K562 (cell line): ENCODE data around the gene ASB6. TPM values are rescaled to one million over a fixed set of nuclear protein-coding genes. Genes with fewer than 3 reads are reported as not detected.

ENCODE experiments used
- CHD1 ChIP-seq: fragments of 200-600 bp; sonication (generic); IDR thresholded peaks from one replicate; pipeline ENCODE4 v1.6.1; 2012; ENCODE audit warnings: mild to moderate bottlenecking, moderate library complexity, low read length, inconsistent platforms
- ESRRA ChIP-seq: fragments of 450-650 bp; IDR thresholded peaks from 2 replicates; pipeline ENCODE4 v1.6.1; 2014; ENCODE audit warnings: low read depth, mild to moderate bottlenecking, moderate library complexity, borderline replicate concordance
- GATA2 ChIP-seq: sonication (generic); formaldehyde crosslinking; IDR thresholded peaks from 2 replicates; pipeline ENCODE4 v1.4.0; 2020; ENCODE audit warnings: mild to moderate bottlenecking, missing genetic modification reagents
- ILK ChIP-seq: fragments of 450-650 bp; IDR thresholded peaks from 2 replicates; pipeline ENCODE4 v1.6.1; 2016; ENCODE audit warnings: missing genetic modification characterization, low read depth, mild to moderate bottlenecking, missing compliant biosample characterization, moderate library complexity, borderline replicate concordance
- KLF1 ChIP-seq: fragments of 450-650 bp; IDR thresholded peaks from 2 replicates; pipeline ENCODE4 v1.6.1; 2016; ENCODE audit warnings: missing genetic modification characterization, missing compliant biosample characterization
- MAZ ChIP-seq, 2 experiments: fragments of 450-650 bp in 1 of 2; sonication (generic) in 1 of 2; formaldehyde crosslinking; IDR thresholded peaks in 1 of 2; conservative IDR thresholded peaks in 1 of 2; 2 replicates each; pipeline versions ENCODE4 v1.4.0 to v1.5.0; 2020; ENCODE audit warnings: mild to moderate bottlenecking in 1 of 2, missing genetic modification reagents in 1 of 2
- MCM2 ChIP-seq: fragments of 450-650 bp; IDR thresholded peaks from 2 replicates; pipeline ENCODE4 v1.6.1; 2017; ENCODE audit warnings: low read depth, mild to moderate bottlenecking
- NELFE ChIP-seq: IDR thresholded peaks from 2 replicates; pipeline ENCODE4 v1.6.1; 2011; ENCODE audit warnings: mild to moderate bottlenecking; ENCODE audit not compliant: insufficient read depth, insufficient read length
- PPARD ChIP-seq: fragments of 250-450 bp; sonication (Bioruptor Pico); IDR thresholded peaks from 2 replicates; pipeline ENCODE4 v1.8.0; 2022; ENCODE audit warnings: inconsistent platforms, mild to moderate bottlenecking, moderate library complexity
- RAD21 ChIP-seq, 2 experiments: fragments of 250-450 bp in 1 of 2; fragments of 450-650 bp in 1 of 2; sonication (Bioruptor Pico) in 1 of 2; formaldehyde crosslinking in 1 of 2; IDR thresholded peaks in 1 of 2; conservative IDR thresholded peaks in 1 of 2; 2 replicates each; pipeline versions ENCODE4 v1.4.0 to v1.8.0; 2020 to 2022; ENCODE audit warnings: mild to moderate bottlenecking in 2 of 2, moderate library complexity in 1 of 2
- RBBP5 ChIP-seq: fragments of 200-600 bp; sonication (generic); IDR thresholded peaks from 2 replicates; pipeline ENCODE4 v1.6.1; 2012; ENCODE audit warnings: borderline replicate concordance, mild to moderate bottlenecking, low read length, control low read depth, inconsistent platforms; ENCODE audit not compliant: insufficient read depth, poor library complexity, severe bottlenecking
- RBM39 ChIP-seq: fragments of 200-400 bp; formaldehyde crosslinking; optimal IDR thresholded peaks from 2 replicates; pipeline ENCODE3; 2018; ENCODE audit warnings: low read depth, low read length
- SMARCC2 ChIP-seq: fragments of 450-650 bp; IDR thresholded peaks from 2 replicates; pipeline ENCODE4 v1.6.1; 2017; ENCODE audit warnings: antibody characterized with exemption, moderate library complexity, mild to moderate bottlenecking, low read depth
- ZNF217 ChIP-seq: sonication (generic); formaldehyde crosslinking; IDR thresholded peaks from 2 replicates; pipeline ENCODE4 v1.8.0; 2022; ENCODE audit warnings: mild to moderate bottlenecking, missing genetic modification reagents
- ZNF561 ChIP-seq: fragments of 450-650 bp; formaldehyde crosslinking; conservative IDR thresholded peaks from 2 replicates; pipeline ENCODE4 v1.4.0; 2020; ENCODE audit warnings: mild to moderate bottlenecking, moderate library complexity
- ZNF57 ChIP-seq: fragments of 450-650 bp; formaldehyde crosslinking; IDR thresholded peaks from 2 replicates; pipeline ENCODE4 v1.4.0; 2020; ENCODE audit warnings: mild to moderate bottlenecking, moderate library complexity
- ZNF766 ChIP-seq: fragments of 200-800 bp; sonication (Bioruptor generic); conservative IDR thresholded peaks from 2 replicates; pipeline ENCODE4 v1.6.1; 2016; ENCODE audit warnings: missing genetic modification characterization, missing compliant biosample characterization
- polyA plus RNA-seq, 8 experiments: library from polyadenylated mRNA; depleted of rRNA in 4 of 8; stranded (reverse) in 5 of 8; unstranded in 3 of 8; fragments of >200 nt; fragmentation: Nextera tagmentation in 2 of 8; fragmentation: Illumina TruSeq in 1 of 8; extraction: Ambion mirVana in 2 of 8; extraction: Trizol in 1 of 8; gene quantifications; 2 replicates each; pipeline versions ENCODE4 v1.2.1 to v1.2.3, GENCODE V29; 2011 to 2014; ENCODE audit warnings: inconsistent platforms in 1 of 8, missing spikeins in 1 of 8
- total RNA-seq, 7 experiments: library from RNA; depleted of rRNA in 6 of 7; stranded (reverse); fragments of >200 nt in 6 of 7; fragmentation: Illumina TruSeq in 2 of 7; extraction: Trizol in 2 of 7; gene quantifications; 2 replicates each; pipeline versions ENCODE4 v1.2.1 to v1.2.3, GENCODE V29; 2011 to 2021; ENCODE audit warnings: low replicate concordance in 1 of 7
- TF ChIP-seq, protein P1 (sequence below), 2 experiments: fragments of 200-800 bp in 1 of 2; sonication (Bioruptor generic) in 1 of 2; sonication (generic) in 1 of 2; formaldehyde crosslinking in 1 of 2; IDR thresholded peaks in 1 of 2; conservative IDR thresholded peaks in 1 of 2; 2 replicates each; pipeline versions ENCODE4 v1.5.0 to v1.6.1; 2016 to 2020; ENCODE audit warnings: missing compliant biosample characterization in 1 of 2, missing genetic modification characterization in 1 of 2, missing genetic modification reagents in 1 of 2
- TF ChIP-seq, protein P2 (sequence below): fragments of 450-650 bp; formaldehyde crosslinking; IDR thresholded peaks from 2 replicates; pipeline ENCODE4 v1.4.0; 2022; ENCODE audit warnings: missing genetic modification characterization
- TF ChIP-seq, protein P3 (sequence below): fragments of 200-800 bp; sonication (Bioruptor generic); IDR thresholded peaks from 2 replicates; pipeline ENCODE4 v1.6.1; 2017; ENCODE audit warnings: missing genetic modification characterization, missing compliant biosample characterization
- TF ChIP-seq, protein P4 (sequence below): sonication (generic); formaldehyde crosslinking; IDR thresholded peaks from 2 replicates; pipeline ENCODE4 v1.8.1; 2022; ENCODE audit warnings: missing genetic modification reagents

The ASB6 gene
- total and polyA plus RNA-seq, 9 of the 15 experiments (the other 6 are each of a cell fraction or from before 2014, with no cell fraction given) = 0.92 to 17.8 (median 11.3) TPM

DNA sequence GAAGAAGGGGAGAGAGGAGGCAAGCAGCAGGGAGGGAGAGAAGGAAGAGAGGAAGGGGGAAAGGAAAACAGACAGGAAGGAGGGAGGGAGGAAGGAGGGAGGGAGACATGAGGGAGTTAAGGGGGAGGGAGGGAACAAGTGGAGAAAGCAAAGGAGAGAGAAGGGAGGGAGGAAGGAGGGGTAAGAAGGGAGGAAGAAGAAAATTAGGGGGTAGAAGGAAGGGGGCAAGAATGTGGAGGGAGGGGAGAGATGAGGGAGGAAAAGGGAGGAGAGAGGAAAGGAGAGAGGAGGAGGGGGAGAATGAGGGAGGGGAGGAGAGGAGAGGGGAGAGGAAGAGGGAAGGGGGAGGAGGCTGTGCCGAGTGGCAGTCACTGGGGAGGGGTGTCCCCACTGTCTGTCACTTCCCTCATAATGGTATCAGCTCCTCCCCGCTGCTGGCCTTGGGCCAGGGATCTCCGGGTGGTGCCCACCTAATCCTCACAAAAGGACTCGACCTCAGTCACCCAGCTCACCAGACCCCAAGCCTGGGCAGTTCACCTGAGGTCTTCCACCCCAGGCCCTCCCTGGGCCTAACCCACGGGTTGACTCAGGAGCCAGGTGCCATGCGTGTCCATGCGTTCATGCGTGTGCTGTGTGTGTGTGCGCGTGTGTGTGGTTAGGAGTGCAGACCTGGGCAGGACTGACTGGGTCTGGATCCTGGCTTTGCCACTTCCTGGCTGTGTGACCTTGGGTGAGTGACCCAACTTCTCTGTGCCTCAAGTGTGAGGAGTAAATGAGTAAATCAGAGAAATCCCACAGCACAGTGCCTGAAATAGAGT lies 39.1 kb downstream of the ASB6 start (continued):
- TF ChIP-seq, protein P1, sequence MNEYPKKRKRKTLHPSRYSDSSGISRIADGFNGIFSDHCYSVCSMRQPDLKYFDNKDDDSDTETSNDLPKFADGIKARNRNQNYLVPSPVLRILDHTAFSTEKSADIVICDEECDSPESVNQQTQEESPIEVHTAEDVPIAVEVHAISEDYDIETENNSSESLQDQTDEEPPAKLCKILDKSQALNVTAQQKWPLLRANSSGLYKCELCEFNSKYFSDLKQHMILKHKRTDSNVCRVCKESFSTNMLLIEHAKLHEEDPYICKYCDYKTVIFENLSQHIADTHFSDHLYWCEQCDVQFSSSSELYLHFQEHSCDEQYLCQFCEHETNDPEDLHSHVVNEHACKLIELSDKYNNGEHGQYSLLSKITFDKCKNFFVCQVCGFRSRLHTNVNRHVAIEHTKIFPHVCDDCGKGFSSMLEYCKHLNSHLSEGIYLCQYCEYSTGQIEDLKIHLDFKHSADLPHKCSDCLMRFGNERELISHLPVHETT (CRISPR knock-in tag; conservative IDR thresholded peaks at IDR 0.05 in 1 of 2, IDR thresholded peaks at IDR 0.05 in 1 of 2) = no peak
- no peak for TF ChIP-seq ZNF57
- TF ChIP-seq ZNF766 = no peak
- TF ChIP-seq MAZ (CRISPR knock-in tag; conservative IDR thresholded peaks at IDR 0.05 in 1 of 2, IDR thresholded peaks at IDR 0.05 in 1 of 2) = 0 out of 4 replicates have a peak, but pooled peaks of 1 of the 2 experiments have one; percentile 17
- TF ChIP-seq, protein P2, sequence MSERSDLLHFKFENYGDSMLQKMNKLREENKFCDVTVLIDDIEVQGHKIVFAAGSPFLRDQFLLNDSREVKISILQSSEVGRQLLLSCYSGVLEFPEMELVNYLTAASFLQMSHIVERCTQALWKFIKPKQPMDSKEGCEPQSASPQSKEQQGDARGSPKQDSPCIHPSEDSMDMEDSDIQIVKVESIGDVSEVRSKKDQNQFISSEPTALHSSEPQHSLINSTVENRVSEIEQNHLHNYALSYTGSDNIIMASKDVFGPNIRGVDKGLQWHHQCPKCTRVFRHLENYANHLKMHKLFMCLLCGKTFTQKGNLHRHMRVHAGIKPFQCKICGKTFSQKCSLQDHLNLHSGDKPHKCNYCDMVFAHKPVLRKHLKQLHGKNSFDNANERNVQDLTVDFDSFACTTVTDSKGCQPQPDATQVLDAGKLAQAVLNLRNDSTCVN = 0 out of 2 replicates have a peak, but pooled peaks have one; percentile 60
- TF ChIP-seq RBM39 = no peak
- TF ChIP-seq KLF1 (tag) = no peak
- TF ChIP-seq ESRRA = peak; percentile 18; the same call in 1 of the 2 replicates
- no peak for TF ChIP-seq ZNF561
- TF ChIP-seq RAD21 (CRISPR knock-in tag; conservative IDR thresholded peaks at IDR 0.05 in 1 of 2, IDR thresholded peaks at IDR 0.05 in 1 of 2) = no peak
- TF ChIP-seq MCM2 = no peak
- no peak for TF ChIP-seq RBBP5
- no peak for TF ChIP-seq ZNF217 (CRISPR knock-in tag)
- TF ChIP-seq CHD1 = no peak
- TF ChIP-seq, protein P3, sequence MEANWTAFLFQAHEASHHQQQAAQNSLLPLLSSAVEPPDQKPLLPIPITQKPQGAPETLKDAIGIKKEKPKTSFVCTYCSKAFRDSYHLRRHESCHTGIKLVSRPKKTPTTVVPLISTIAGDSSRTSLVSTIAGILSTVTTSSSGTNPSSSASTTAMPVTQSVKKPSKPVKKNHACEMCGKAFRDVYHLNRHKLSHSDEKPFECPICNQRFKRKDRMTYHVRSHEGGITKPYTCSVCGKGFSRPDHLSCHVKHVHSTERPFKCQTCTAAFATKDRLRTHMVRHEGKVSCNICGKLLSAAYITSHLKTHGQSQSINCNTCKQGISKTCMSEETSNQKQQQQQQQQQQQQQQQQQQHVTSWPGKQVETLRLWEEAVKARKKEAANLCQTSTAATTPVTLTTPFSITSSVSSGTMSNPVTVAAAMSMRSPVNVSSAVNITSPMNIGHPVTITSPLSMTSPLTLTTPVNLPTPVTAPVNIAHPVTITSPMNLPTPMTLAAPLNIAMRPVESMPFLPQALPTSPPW (CRISPR knock-in tag) = peak; percentile 57; the same call in 1 of the 2 replicates
- TF ChIP-seq SMARCC2 = no peak
- no peak for TF ChIP-seq ILK (tag)
- TF ChIP-seq, protein P4, sequence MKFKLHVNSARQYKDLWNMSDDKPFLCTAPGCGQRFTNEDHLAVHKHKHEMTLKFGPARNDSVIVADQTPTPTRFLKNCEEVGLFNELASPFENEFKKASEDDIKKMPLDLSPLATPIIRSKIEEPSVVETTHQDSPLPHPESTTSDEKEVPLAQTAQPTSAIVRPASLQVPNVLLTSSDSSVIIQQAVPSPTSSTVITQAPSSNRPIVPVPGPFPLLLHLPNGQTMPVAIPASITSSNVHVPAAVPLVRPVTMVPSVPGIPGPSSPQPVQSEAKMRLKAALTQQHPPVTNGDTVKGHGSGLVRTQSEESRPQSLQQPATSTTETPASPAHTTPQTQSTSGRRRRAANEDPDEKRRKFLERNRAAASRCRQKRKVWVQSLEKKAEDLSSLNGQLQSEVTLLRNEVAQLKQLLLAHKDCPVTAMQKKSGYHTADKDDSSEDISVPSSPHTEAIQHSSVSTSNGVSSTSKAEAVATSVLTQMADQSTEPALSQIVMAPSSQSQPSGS (CRISPR knock-in tag) = no peak
- TF ChIP-seq GATA2 (CRISPR knock-in tag) = no peak
- TF ChIP-seq PPARD (CRISPR knock-in tag) = no peak
- TF ChIP-seq NELFE = no peak
